Left ventricle myocardium inferior (tissue), 1 donor: Measurements from ENCODE around the gene PKIG. TPM values are rescaled to one million over a fixed set of nuclear protein-coding genes. Genes with fewer than 3 reads are reported as not detected.

ENCODE experiments used
- DNase-seq: peaks from one replicate; pipeline ENCODE4 v3.0.0-alpha.2; 2020
- H3K27ac ChIP-seq: fragments of 200-600 bp; replicated peaks from 2 replicates; pipeline ENCODE4 v1.8.0; 2021
- H3K27me3 ChIP-seq: fragments of 200-600 bp; 2 replicates; pipeline ENCODE4 v1.8.0; 2021; ENCODE audit warnings: low read depth
- H3K36me3 ChIP-seq: fragments of 200-600 bp; 2 replicates; pipeline ENCODE4 v1.8.0; 2021
- H3K4me1 ChIP-seq: fragments of 200-600 bp; 2 replicates; pipeline ENCODE4 v1.8.0; 2021
- H3K4me3 ChIP-seq: fragments of 200-600 bp; 2 replicates; pipeline ENCODE4 v1.8.0; 2021; ENCODE audit warnings: mild to moderate bottlenecking, moderate library complexity
- H3K9me3 ChIP-seq: fragments of 200-600 bp; replicated peaks from 2 replicates; pipeline ENCODE4 v1.8.0; 2021
- intact Hi-C: fragments of 100-400 bp; cut with micrococcal nuclease; formaldehyde crosslinking; loops from one replicate; pipeline ENCODE4 v1.11.0; 2022
- total RNA-seq: library from RNA; stranded (reverse); fragmentation: NEBNext Ultra II Directional; extraction: Animal tissue kit (Norgen Biotek cat#: 25700); gene quantifications from one replicate; pipeline ENCODE4 v1.2.1, GENCODE V29; 2021
- TF ChIP-seq, protein P1 (sequence below): fragments of 200-600 bp; IDR thresholded peaks from 2 replicates; pipeline ENCODE4 v1.8.0; 2021; ENCODE audit warnings: antibody characterized with exemption, mild to moderate bottlenecking, borderline replicate concordance
- donor health status: DM: no; HTN: yes; CAD: no; lungs with severe emphysema.

The PKIG gene
- total RNA-seq, 1 donor from 2014 or later, result 172 TPM

DNA sequence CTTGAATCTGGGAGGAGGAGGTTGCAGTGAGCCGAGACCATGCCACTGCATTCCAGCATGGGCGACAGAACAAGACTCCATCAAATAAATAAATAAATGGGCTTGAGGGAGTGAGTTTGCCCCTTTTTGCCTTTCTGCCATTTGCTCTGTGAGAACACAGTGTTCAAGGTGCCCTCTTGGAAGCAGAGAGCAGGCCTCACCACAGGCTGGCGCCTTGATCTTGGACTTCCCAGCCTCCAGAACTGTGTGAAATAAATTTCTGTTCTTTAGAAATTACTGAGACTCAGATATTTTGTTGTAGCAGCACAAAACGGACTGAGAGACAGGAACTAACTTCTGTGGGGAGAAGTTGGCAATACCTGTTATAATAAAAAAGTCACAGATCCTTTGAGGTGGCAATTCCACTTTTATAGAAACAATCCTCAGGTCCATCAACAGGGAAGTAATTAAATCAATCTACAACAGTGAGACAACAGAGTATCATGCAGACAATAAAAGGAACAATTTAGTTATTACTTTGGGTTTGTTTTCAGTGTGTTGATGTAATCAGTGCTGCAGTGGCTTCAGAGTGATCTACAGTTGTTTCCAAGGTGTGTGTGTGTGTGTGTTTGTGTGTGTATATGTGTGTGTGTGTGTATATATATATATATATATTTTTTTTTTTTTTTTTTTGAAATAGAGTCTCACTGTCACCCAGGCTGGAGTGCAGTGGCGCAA is 24.5 kb downstream of the PKIG start:
- Histone ChIP-seq H3K27ac (peak overlapping the region; percentile 24), H3K4me3 (no peak overlapping the region), H3K9me3 (peaks cover 5% of the 10 kb centered on the region), H3K27me3 (no peaks in the 10 kb centered on the region), H3K36me3 (peaks cover 7% of the 10 kb centered on the region), H3K4me1 (peaks cover 80% of the 10 kb centered on the region)
- DNase-seq, result no peak
- intact Hi-C loops, result no loop called here
- TF ChIP-seq, protein P1, sequence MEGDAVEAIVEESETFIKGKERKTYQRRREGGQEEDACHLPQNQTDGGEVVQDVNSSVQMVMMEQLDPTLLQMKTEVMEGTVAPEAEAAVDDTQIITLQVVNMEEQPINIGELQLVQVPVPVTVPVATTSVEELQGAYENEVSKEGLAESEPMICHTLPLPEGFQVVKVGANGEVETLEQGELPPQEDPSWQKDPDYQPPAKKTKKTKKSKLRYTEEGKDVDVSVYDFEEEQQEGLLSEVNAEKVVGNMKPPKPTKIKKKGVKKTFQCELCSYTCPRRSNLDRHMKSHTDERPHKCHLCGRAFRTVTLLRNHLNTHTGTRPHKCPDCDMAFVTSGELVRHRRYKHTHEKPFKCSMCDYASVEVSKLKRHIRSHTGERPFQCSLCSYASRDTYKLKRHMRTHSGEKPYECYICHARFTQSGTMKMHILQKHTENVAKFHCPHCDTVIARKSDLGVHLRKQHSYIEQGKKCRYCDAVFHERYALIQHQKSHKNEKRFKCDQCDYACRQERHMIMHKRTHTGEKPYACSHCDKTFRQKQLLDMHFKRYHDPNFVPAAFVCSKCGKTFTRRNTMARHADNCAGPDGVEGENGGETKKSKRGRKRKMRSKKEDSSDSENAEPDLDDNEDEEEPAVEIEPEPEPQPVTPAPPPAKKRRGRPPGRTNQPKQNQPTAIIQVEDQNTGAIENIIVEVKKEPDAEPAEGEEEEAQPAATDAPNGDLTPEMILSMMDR, result no peak

DNA sequence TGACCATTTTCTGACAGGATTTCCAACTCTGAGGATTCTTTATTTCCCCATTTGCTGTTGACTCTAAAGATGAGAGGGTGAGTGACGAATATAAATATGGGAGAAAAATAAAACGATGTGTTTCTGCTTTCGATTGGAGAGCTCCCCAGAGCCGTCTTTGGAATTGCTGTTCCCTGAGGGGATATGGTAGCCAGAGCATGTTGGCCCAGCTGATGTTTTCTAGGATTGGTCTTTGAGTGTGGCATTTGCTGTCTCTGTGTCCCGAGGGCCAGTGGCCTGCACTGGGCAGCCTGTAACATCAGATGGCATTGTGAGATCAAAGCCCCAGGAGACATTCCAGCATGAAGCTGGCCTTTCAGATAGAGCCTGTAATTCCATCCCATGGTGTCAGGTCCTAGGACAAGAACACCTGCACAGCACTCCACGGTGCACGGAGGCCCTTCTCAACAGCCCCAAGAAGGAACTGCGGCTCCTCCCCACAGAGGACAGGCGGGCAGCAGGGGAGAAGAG is 26.7 kb downstream of the PKIG start:
- peaks cover 80% of the 10 kb centered on the region for H3K4me1 ChIP-seq
- H3K27me3 ChIP-seq, result no peaks in the 10 kb centered on the region
- intact Hi-C loops, result no loop called here
- TF ChIP-seq, protein P1, result no peak
- DNase-seq, result no peak
- H3K36me3 ChIP-seq, result peaks cover 17% of the 10 kb centered on the region
- H3K27ac ChIP-seq, result peak overlapping the region; percentile 91
- H3K9me3 ChIP-seq, result peaks cover 5% of the 10 kb centered on the region
- H3K4me3 ChIP-seq, result peak overlapping the region; percentile 47

DNA sequence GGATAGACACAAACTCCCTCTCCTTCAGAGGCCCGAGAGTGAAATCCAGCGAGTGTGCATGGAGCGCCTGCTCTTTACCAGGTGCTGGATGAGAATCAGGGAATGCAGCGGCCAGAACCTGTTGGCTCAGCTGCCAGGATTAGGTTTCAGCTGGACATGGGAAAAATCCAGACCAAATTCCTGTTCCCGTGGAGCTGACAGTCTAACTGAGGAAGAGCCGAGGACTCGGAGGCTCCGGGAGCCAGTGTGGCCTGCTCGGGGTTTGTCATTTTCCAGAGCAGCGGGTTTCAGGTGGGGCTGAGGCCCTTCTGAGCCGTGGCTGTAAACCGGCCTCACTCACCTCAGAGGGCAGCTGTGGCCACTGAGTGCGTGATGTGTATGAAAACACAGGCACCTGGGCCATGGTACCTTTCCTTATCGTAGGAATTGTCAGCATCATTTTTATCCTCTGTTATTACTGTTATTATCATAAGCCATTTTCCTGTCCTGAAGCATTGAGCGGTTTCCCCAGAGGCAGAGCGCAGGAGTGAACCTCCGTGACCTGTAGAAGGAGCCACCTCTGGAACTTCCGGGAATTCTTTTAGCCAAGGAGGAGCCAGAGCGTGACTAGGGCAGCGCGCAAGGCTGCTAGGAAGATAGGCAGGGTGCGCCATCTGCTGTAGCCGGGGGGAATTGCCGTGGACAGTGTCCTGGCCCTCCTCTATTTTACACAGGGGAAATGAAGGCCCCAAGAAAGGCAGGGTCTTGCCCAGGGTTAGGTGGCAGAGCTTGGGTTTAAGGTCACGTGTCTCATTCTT is 27.3 kb downstream of the PKIG start:
- DNase-seq, result peak; percentile 89
- intact Hi-C loops, result no loop called here
- peaks cover 21% of the 10 kb centered on the region for H3K36me3 ChIP-seq
- peak overlapping the region; percentile 91 for H3K27ac ChIP-seq
- H3K4me1 ChIP-seq, result peaks cover 80% of the 10 kb centered on the region
- H3K4me3 ChIP-seq, result peak overlapping the region; percentile 47
- TF ChIP-seq, protein P1, result peak; percentile 100
- no peaks in the 10 kb centered on the region for H3K27me3 ChIP-seq
- peaks cover 5% of the 10 kb centered on the region for H3K9me3 ChIP-seq

DNA sequence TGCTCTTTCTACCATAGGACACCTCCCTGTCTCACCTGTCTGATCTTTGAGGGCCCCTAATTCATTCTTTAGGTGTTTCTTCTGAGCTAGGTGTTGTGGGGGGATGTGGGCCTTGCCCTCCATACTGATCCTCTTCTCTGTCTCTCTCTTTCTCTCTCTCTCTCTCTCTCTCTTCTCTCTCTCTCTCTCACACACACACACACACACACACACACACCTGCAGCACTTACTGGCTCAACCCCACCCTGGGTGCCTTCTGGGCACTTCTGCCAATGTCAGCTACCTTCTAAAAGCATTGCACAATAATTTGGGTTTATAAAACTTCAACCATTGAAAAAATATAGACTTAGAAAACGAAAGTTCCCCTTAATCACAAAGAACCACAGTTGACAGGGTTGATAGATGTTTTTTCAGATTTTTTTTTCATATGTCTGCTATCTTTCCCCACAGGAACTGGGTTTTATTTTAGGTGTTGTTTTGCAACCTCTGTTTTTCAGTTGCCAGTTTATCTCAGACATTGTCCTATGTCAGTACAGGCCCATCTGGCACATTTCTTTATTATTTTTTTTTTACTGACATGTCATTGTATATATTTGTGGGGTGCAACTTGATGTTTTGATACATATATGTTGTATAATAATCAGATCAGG is 28.1 kb downstream of the PKIG start:
- no peaks in the 10 kb centered on the region for H3K27me3 ChIP-seq
- peak overlapping the region; percentile 91 for H3K27ac ChIP-seq
- TF ChIP-seq, protein P1, result no peak
- H3K4me3 ChIP-seq, result peak overlapping the region; percentile 47
- intact Hi-C loops, result no loop called here
- DNase-seq, result no peak
- H3K36me3 ChIP-seq, result peaks cover 28% of the 10 kb centered on the region
- peaks cover 84% of the 10 kb centered on the region for H3K4me1 ChIP-seq
- H3K9me3 ChIP-seq, result peaks cover 5% of the 10 kb centered on the region

DNA sequence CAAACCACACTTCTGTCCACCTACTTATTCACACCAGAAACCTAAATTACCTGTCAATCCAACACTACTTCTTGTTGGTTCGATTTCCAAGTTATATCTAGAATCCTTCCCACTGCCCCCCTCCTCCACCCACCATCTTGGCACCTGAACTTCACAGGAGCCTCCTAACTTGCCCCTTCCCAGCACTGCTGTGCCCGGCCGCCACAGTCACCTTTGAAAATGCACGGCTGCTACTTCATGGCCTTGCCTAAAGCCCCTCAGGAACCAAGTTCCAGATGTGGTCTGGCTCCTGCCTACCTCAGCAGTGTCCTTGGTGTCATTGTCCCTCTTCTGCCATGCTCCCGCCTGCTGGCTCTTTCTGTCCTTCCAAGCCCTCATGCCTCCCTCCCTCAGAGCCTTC is 31.2 kb downstream of the PKIG start:
- H3K4me3 ChIP-seq, result no peak overlapping the region
- no peaks in the 10 kb centered on the region for H3K9me3 ChIP-seq
- no peaks in the 10 kb centered on the region for H3K27me3 ChIP-seq
- no peak for DNase-seq
- peaks cover 100% of the 10 kb centered on the region for H3K4me1 ChIP-seq
- H3K36me3 ChIP-seq, result peaks cover 50% of the 10 kb centered on the region
- peak overlapping the region; percentile 91 for H3K27ac ChIP-seq
- TF ChIP-seq, protein P1, result no peak
- intact Hi-C loops, result no loop called here
